Measurements from ENCODE around the gene NACC2.

NACC2 gene

GRCh38 chr9:136007934-136008692 lies 87.0 kb downstream of the NACC2 start:
- no peak for DNase-seq

GRCh38 chr9:136007276-136007933 lies 87.7 kb downstream of the NACC2 start:
- DNase-seq: no peak

- no peak for DNase-seq
These were observed 88.9 kb downstream of the NACC2 start for GRCh38 chr9:136006169-136006568.

GRCh38 chr9:136004712-136005111 lies 90.4 kb downstream of the NACC2 start:
- no peak for DNase-seq

GRCh38 chr9:136004219-136004618 lies 90.9 kb downstream of the NACC2 start:
- no peak for DNase-seq

GRCh38 chr9:136003411-136004218 lies 91.5 kb downstream of the NACC2 start:
- no peak for DNase-seq

- DNase-seq: no peak
These were observed 92.2 kb downstream of the NACC2 start for GRCh38 chr9:136002881-136003280.

GRCh38 chr9:136002215-136002614 lies 92.9 kb downstream of the NACC2 start:
- no peak for DNase-seq

- DNase-seq: no peak
These were observed 93.9 kb downstream of the NACC2 start for GRCh38 chr9:136001231-136001630.

- no peak for DNase-seq
These were observed 96.5 kb downstream of the NACC2 start for GRCh38 chr9:135998410-135999071.

GRCh38 chr9:135998016-135998380 lies 97.1 kb downstream of the NACC2 start:
- DNase-seq: no peak

GRCh38 chr9:135997090-135998015 lies 97.7 kb downstream of the NACC2 start:
- no peak for DNase-seq

GRCh38 chr9:135995816-135996215 lies 99.3 kb downstream of the NACC2 start:
- no peak for DNase-seq

- DNase-seq: no peak
These were observed 100.4 kb downstream of the NACC2 start for GRCh38 chr9:135994501-135995192.

GRCh38 chr9:135993765-135994500 lies 101.2 kb downstream of the NACC2 start:
- DNase-seq: no peak

- no peak for DNase-seq
These were observed 101.7 kb downstream of the NACC2 start for GRCh38 chr9:135993409-135993742.

- DNase-seq: no peak
These were observed 102.3 kb downstream of the NACC2 start for GRCh38 chr9:135992486-135993408.

- DNase-seq: no peak
These were observed 103.3 kb downstream of the NACC2 start for GRCh38 chr9:135991771-135992170.
